ENCODE measurements around the gene SEMA4B.
"Not testable (repeated sequence)": the region's sequence is repeated elsewhere in the genome, so short reads cannot be mapped to it uniquely, and the experiment has no call there.

Gene SEMA4B

GRCh38 chr15:90201130-90201943 is at the start of gene SEMA4B:
Gene SEMA4B, plus strand, starts transcription at chr15:90201330. Its CDS starts 249 bp downstream, at chr15:90201579.
- peak; percentile 64 for DNase-seq

DNA sequence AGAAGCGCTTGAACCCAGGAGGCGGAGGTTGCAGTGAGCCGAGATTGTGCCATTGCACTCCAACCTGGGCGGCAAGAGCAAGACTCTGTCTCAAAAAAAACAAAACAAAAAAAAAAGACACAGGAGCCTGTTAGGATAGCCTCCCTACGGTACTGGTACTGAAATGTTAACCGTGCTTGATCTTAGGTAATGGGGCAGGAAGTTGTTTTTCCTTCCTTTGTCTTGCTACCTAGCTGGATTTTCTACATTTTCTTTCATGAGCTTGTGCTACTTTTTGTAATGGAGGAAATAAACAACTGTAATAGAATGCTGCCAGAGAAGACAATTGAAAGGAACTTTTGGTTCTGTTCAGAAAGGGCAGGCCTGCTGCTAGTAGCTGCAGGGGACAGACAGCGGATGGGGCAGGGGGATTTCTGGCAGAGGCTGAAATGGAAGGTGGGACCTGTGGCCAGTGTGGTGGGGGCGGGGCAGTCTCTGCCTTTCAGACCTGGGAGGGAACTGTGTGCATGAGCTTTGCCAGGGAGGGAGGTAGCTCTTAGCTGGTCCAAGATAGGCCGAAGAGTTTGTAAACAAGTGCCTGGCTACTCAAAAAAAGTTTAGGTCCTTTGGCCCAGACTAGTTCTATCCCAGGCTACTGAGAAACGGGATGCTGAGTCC is 49.0 kb upstream of the SEMA4B start:
- DNase-seq, result no peak

DNA sequence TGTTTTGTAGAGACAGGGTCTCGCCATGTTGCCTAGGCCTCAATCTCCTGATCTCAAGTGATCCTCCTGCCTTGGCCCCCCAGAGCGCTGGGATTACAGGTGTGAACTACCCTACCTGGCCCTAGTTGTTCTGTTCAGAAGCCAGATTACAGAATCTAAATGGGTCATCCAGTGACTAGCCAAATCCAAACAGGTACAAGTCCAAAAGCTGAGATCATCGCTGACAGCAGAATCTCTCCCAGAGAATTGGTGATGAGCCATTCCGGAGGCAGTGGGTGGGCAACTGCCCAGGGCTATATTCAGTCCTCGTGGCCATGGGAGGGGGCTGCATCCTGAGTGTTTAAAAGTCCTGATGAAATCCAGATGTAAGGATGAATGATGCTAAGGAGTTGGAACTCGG is 47.5 kb upstream of the SEMA4B start:
- DNase-seq, result no peak

DNA sequence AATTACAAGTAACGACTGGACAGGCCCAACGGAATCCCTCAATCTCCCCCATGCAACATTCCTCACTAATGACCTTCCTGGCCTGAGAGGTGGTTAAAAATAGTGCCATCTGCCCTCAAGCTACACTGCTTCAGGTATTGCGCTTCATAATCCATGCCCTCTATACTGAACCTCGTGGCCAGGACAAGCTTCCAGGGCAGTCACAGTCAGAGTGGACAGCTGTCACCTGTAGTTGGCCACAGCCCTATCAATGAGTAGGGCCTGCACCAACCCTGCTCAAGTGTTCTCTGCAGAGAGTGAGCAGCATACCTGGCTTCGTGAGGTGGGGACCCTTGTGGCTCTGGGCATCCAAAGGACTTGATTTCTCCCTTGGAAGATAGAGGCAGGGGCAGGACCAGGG is 46.9 kb upstream of the SEMA4B start:
- DNase-seq, result no peak

- DNase-seq, result no peak
Observed at GRCh38 chr15:90154861-90155626, 46.1 kb upstream of the SEMA4B start.

DNA sequence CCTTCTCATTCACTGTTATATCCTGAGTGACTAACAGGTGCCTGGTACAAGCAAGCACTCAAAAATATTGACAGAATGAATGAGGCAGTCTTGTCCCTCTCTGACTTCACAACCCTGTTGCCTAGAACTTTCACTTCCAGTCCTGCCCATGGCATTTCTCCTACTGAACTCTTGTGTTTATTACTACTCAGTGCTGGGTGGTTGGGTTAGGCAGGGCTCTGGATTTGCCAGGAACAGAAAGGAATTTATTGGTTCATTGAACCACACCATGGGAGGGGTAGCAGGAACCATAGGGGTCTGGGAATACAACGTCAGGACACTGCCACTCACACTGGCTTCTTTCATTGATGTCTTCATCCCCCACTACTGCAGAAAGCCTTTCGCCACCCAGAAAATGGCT is 41.9 kb upstream of the SEMA4B start:
- DNase-seq, result no peak

- DNase-seq, result no peak
Observed at GRCh38 chr15:90160781-90161727, 40.1 kb upstream of the SEMA4B start.

DNA sequence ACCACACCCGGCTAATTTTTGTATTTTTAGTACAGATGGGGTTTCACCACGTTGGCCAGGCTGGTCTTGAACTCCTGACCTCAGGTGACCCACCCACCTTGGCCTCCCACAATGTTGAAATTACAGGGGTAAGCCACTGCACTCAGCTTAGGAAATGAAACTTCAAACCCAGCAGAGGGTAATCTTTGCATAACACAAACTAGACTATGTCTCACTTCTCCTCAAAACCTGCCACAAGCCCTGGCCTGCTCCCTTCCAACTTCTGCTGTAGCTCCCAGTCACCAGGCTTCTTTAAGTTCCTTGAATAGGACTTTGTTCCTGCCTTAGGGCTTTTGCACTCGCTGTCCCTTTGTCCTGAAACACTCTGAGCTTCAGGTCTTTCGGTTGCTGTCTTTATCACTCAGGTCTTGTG is 39.2 kb upstream of the SEMA4B start:
- DNase-seq, result no peak

DNA sequence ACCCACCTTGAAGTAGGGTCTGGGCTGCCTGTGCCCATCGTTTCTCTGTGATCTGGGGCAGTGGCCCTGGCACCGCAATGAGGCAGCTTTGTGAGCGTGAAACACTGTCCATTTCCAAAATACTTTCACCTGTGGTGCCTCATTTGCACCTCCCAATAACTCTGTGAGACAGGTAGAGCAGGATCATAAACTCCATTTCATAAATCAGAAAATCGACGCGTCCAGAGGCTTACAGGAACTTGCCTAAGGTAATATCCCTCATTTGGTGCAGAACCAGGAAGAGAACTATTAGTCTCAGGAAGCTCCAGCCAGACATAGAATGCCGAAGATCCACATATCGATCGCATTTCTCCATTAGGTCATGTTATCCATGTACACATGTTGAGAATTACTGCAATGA is 38.2 kb upstream of the SEMA4B start:
- DNase-seq, result no peak

DNA sequence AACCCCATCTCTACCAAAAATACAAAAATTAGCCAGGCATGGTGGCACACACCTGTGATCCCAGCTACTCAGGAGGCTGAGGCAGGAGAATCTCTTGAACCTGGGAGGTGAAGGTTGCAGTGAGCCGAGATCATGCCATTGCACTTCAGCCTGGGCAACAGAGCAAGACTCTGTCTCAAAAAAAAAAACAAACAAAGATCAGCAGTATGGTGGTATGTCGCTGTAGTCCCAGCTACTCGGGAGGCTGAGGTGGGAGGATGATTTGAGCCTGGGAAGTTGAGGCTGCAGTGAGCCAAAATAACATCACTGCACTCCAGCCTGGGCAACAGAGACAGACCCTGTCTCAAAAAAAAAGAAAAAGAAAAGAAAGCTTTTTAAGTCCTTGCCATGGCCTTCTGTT is 36.9 kb upstream of the SEMA4B start:
- not testable (repeated sequence) for DNase-seq

DNA sequence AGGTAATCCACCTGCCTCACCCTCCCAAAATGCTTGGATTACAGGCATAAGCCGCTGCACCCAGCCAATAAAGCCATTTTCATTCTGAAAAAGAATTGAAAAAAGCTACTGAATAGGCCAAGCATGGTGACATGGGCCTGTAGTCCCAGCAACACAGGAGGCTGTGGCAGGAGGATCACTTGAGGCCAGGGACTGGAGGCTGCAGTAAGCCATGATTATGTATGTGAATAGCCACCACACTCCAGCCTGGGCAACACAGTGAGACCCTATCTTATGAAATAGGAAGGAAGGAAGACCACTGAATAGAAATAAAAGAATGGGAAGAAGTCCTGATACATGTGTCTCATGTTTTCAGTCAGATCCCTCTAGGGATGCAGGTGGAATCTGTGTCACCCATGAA is 36.0 kb upstream of the SEMA4B start:
- DNase-seq, result no peak

- no peak for DNase-seq
Observed at GRCh38 chr15:90165659-90166489, 35.3 kb upstream of the SEMA4B start.

- DNase-seq, result no peak
Observed at GRCh38 chr15:90167121-90167520, 34.0 kb upstream of the SEMA4B start.

GRCh38 chr15:90171623-90172022 is 29.5 kb upstream of the SEMA4B start:
- no peak for DNase-seq

- DNase-seq, result no peak
Observed at GRCh38 chr15:90173372-90173771, 27.8 kb upstream of the SEMA4B start.

GRCh38 chr15:90174140-90174875 is 26.8 kb upstream of the SEMA4B start:
- DNase-seq, result no peak

- no peak for DNase-seq
Observed at GRCh38 chr15:90177012-90177411, 24.1 kb upstream of the SEMA4B start.

GRCh38 chr15:90178468-90179435 is 22.4 kb upstream of the SEMA4B start:
- DNase-seq, result no peak

DNA sequence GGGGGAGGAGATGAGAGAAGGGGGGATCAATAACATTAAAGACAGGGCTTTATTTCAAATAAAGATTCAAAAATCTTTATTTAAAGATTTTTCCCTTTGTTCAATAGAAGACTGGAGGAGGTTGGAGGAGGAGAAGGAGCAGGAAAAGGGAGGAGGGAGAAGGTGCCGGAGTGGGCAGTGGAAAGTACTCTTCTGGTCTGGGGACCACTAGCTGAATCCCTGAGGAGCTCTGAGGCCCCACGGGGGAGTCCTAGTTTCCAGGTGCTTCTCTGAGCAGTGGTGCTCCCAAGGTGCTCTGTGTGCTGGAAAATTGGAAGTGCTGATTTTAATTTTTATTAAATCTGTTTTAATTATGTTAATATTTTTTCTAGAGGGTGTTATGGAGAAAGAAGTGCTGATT is 19.4 kb upstream of the SEMA4B start:
- DNase-seq, result no peak
